Activated T-helper 17 cell treated with anti-CD3 and anti-CD28 coated beads, Interleukin-2, amount 50 U/mL, for 72 hours (primary cell): ENCODE data around the gene PCDHGA1. TPM values are rescaled to one million over a fixed set of nuclear protein-coding genes. Genes with fewer than 3 reads are reported as not detected.
A peak's percentile ranks its signal among the peaks of the same experiment; 100 is the strongest.

Experiments used
- ATAC-seq: fragments of 150-1000 bp; cut with Tn5 transposase; replicated peaks from 2 replicates; pipeline ENCODE4 v1.10.0; 2021; ENCODE audit warnings: mild to moderate bottlenecking, moderate library complexity
- H3K27ac Mint-ChIP-seq: one replicate; pipeline ENCODE4 v1.8.0; 2022; ENCODE audit warnings: mixed read lengths
- H3K27me3 Mint-ChIP-seq: one replicate; pipeline ENCODE4 v1.8.0; 2022; ENCODE audit warnings: mixed read lengths
- H3K36me3 Mint-ChIP-seq: one replicate; pipeline ENCODE4 v1.8.0; 2022; ENCODE audit warnings: low read depth, mild to moderate bottlenecking, mixed read lengths
- H3K4me1 Mint-ChIP-seq: one replicate; pipeline ENCODE4 v1.8.0; 2022; ENCODE audit warnings: mixed read lengths
- H3K4me3 Mint-ChIP-seq: one replicate; pipeline ENCODE4 v1.8.0; 2022; ENCODE audit warnings: mild to moderate bottlenecking, mixed read lengths
- H3K9me3 Mint-ChIP-seq: one replicate; pipeline ENCODE4 v1.8.0; 2022; ENCODE audit warnings: mixed read lengths
- total RNA-seq, 2 donors: library from RNA; stranded (reverse); gene quantifications; one replicate each; pipeline ENCODE4 v1.2.3, GENCODE V29; 2022

The PCDHGA1 gene
- total RNA-seq, 2 donors from 2014 or later: 0.09 to 0.16 TPM

DNA sequence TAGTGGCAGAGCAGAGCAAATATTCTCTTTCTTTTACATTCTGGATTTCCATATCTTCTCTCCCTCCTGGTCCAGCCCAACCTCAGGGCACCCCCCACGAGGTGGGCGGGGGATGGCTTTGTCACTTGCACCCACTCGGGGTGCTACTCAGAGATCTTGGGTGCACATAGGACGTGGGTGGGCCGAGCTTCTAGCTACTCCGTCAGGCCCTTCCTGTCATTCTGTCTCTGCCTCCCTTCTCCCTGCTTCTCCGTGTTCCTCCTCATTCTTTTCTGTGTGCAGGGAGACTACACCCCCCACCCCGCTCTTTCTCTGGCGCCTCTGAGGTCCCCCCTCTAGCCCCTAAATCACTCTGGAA is 178.1 kb downstream of the PCDHGA1 start:
- no peak overlapping the region for H3K27ac Mint-ChIP-seq
- H3K36me3 Mint-ChIP-seq: peaks cover 8% of the 10 kb centered on the region
- no peak overlapping the region for H3K4me3 Mint-ChIP-seq
- H3K4me1 Mint-ChIP-seq: peaks cover 19% of the 10 kb centered on the region
- H3K27me3 Mint-ChIP-seq: no peaks in the 10 kb centered on the region
- H3K9me3 Mint-ChIP-seq: no peaks in the 10 kb centered on the region
- ATAC-seq: no peak

DNA sequence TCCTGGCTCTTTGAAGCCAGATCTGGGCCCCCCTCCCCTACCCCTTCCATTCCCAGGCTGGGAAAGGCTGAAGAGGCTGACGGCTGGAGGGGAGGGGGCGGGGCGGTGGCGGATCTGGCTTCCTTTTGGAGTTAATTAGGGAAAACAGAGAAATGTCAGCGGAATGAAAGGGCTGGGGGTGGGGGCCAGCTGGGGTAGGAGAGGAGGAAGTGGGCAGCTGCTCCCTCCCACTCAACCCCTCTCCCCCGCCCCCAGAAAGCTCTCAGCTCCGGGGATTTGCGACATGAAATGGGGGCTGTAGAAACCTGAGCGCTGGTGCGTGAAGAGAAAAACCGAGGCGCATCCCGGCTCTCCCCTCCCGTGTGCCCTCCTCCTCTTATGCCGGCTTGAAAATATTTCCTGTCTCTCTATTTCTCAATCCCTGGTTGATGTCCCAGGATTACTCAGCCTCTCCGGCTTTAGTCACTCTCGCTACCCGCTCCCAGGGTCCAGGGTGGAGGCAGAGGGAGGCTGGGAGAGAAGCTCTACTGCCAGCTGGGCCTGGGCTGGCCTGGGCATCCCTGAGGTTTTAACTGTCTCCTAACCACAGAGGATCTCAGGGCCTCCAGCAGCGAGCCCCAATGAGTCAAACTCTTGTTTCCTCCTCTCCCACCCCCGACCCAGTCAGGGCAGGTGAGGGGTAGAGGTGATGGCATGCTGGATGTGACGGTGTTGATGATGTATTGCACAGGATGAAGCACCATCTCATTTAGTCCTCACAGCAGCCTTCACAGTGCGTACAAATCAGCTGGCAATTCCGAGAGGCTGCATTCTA is 178.7 kb downstream of the PCDHGA1 start:
- ATAC-seq: peak; percentile 22
- Mint-ChIP-seq H3K36me3 (peaks cover 8% of the 10 kb centered on the region), H3K4me1 (peaks cover 19% of the 10 kb centered on the region), H3K4me3 (peak overlapping the region; percentile 29), H3K27ac (peak overlapping the region; percentile 77), H3K27me3 (no peaks in the 10 kb centered on the region), H3K9me3 (no peaks in the 10 kb centered on the region)

DNA sequence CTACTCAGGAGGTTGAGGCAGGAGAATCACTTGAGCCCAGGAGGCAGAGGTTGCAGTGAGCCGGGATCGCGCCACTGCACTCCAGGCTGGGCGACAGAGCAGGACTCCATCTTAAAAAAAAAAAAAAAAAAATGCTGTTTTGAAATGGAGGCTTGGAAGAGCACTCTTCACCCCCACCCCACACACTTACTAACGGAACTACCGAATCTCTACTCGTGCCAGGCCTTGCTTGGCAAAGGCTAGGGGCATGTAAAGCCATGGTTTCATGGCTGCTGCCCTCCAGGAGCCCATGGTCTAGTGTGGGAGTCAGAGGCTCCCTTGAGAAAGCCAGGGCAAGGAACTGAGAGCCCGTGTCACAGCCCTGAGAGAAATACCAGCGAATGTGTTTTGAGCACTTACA is 179.8 kb downstream of the PCDHGA1 start:
- peaks cover 26% of the 10 kb centered on the region for H3K4me1 Mint-ChIP-seq
- H3K27ac Mint-ChIP-seq: peak overlapping the region; percentile 21
- no peaks in the 10 kb centered on the region for H3K9me3 Mint-ChIP-seq
- H3K27me3 Mint-ChIP-seq: no peaks in the 10 kb centered on the region
- H3K4me3 Mint-ChIP-seq: no peak overlapping the region
- H3K36me3 Mint-ChIP-seq: peaks cover 8% of the 10 kb centered on the region
- no peak for ATAC-seq

DNA sequence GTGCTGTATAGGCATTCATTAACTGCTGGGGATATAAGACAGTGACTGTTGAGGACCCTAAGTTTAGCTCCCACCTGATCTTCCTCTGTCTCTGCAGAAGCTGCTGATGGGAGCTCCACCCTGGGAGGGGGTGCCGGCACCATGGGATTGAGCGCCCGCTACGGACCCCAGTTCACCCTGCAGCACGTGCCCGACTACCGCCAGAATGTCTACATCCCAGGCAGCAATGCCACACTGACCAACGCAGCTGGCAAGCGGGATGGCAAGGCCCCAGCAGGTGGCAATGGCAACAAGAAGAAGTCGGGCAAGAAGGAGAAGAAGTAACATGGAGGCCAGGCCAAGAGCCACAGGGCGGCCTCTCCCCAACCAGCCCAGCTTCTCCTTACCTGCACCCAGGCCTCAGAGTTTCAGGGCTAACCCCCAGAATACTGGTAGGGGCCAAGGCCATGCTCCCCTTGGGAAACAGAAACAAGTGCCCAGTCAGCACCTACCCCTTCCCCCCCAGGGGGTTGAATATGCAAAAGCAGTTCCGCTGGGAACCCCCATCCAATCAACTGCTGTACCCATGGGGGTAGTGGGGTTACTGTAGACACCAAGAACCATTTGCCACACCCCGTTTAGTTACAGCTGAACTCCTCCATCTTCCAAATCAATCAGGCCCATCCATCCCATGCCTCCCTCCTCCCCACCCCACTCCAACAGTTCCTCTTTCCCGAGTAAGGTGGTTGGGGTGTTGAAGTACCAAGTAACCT is 180.7 kb downstream of the PCDHGA1 start:
- Mint-ChIP-seq H3K27ac (peak overlapping the region; percentile 94), H3K4me1 (peaks cover 31% of the 10 kb centered on the region), H3K9me3 (no peaks in the 10 kb centered on the region), H3K27me3 (no peaks in the 10 kb centered on the region), H3K4me3 (peak overlapping the region; percentile 87), H3K36me3 (peaks cover 8% of the 10 kb centered on the region)
- ATAC-seq: no peak

DNA sequence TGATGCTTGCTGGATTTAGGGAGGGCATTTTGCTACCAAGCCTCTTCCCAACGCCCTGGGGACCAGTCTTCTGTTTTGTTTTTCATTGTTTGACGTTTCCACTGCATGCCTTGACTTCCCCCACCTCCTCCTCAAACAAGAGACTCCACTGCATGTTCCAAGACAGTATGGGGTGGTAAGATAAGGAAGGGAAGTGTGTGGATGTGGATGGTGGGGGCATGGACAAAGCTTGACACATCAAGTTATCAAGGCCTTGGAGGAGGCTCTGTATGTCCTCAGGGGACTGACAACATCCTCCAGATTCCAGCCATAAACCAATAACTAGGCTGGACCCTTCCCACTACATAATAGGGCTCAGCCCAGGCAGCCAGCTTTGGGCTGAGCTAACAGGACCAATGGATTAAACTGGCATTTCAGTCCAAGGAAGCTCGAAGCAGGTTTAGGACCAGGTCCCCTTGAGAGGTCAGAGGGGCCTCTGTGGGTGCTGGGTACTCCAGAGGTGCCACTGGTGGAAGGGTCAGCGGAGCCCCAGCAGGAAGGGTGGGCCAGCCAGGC is 181.5 kb downstream of the PCDHGA1 start:
- H3K27me3 Mint-ChIP-seq: no peaks in the 10 kb centered on the region
- H3K4me3 Mint-ChIP-seq: peak overlapping the region; percentile 87
- H3K27ac Mint-ChIP-seq: peak overlapping the region; percentile 94
- H3K4me1 Mint-ChIP-seq: peaks cover 34% of the 10 kb centered on the region
- H3K36me3 Mint-ChIP-seq: peaks cover 8% of the 10 kb centered on the region
- H3K9me3 Mint-ChIP-seq: no peaks in the 10 kb centered on the region
- ATAC-seq: no peak

DNA sequence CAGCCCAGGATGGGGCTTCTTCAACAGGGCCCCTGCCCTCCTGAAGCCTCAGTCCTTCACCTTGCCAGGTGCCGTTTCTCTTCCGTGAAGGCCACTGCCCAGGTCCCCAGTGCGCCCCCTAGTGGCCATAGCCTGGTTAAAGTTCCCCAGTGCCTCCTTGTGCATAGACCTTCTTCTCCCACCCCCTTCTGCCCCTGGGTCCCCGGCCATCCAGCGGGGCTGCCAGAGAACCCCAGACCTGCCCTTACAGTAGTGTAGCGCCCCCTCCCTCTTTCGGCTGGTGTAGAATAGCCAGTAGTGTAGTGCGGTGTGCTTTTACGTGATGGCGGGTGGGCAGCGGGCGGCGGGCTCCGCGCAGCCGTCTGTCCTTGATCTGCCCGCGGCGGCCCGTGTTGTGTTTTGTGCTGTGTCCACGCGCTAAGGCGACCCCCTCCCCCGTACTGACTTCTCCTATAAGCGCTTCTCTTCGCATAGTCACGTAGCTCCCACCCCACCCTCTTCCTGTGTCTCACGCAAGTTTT is 182.1 kb downstream of the PCDHGA1 start:
- peaks cover 34% of the 10 kb centered on the region for H3K4me1 Mint-ChIP-seq
- H3K27me3 Mint-ChIP-seq: no peaks in the 10 kb centered on the region
- peaks cover 8% of the 10 kb centered on the region for H3K36me3 Mint-ChIP-seq
- H3K9me3 Mint-ChIP-seq: no peaks in the 10 kb centered on the region
- ATAC-seq: peak; percentile 24
- peak overlapping the region; percentile 94 for H3K27ac Mint-ChIP-seq
- H3K4me3 Mint-ChIP-seq: peak overlapping the region; percentile 87

DNA sequence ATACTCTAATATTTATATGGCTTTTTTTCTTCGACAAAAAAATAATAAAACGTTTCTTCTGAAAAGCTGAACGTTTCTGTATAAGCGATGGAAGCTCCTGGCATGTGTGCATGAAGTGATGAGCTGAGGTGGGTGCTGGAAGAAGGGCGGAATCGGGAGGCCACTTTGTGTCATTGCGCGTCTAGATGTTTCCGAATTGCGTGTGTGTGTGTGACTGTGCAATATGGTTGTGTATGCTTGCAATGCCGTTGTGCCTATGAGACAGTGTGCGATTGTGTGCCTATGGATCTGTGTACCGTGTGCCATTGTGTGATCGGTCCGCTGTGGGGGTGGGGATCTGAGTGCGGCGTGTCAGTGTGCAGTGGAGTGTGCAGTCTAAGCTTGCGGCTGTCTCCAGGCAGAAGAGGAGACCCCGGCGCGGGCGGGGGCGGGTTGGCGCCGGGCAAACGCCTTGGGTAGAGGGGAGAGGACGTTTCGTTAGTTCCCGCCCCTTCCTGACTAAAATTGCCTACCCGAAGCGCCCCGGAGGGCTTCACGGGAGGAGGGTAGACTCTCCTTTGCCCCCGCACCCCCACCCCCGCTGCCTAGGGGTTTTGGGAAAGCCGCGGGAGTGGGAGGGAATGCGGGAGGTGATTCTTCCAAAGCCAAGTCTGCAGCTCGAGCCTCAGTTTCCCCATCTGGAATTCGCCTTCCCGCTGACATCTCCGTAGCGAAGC is 182.8 kb downstream of the PCDHGA1 start:
- peak; percentile 52 for ATAC-seq
- H3K36me3 Mint-ChIP-seq: peaks cover 8% of the 10 kb centered on the region
- H3K27ac Mint-ChIP-seq: peak overlapping the region; percentile 94
- peak overlapping the region; percentile 87 for H3K4me3 Mint-ChIP-seq
- H3K9me3 Mint-ChIP-seq: no peaks in the 10 kb centered on the region
- no peaks in the 10 kb centered on the region for H3K27me3 Mint-ChIP-seq
- H3K4me1 Mint-ChIP-seq: peaks cover 34% of the 10 kb centered on the region

DNA sequence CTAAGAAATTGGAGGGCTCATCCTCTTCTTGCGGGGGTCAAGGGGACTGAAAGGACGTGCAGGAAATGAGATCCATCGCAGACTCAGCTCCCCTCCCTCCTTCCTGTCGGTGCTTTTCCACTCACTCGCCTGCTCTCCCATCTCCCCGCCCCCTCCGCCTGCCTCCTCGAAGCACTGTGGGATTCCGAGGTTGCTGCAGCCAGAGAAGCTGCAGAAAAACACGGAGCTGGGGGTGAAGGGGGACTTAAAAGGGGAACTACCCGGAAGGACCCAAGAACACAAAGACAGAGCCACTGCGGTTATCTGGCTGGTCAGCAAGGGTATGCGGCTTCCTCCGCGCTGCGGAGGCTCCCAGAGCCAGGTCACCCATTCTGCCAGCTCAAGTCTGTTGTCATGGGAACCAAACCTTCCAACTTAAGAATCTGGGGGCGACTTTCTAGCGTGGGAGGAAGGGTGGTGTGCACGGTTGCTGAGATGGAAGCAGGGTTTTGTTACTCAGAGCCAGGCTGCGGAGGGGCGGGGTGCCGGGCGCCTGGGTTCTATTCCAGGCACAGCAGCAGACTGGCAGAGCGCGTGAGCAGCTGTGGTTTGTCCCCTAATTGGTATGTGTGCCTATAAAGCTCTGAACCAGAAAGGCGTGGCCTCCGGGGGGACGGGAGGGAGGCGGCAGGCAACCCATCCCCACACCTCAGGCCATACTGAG is 183.5 kb downstream of the PCDHGA1 start:
- H3K27me3 Mint-ChIP-seq: no peaks in the 10 kb centered on the region
- no peaks in the 10 kb centered on the region for H3K9me3 Mint-ChIP-seq
- peak; percentile 72 for ATAC-seq
- peak overlapping the region; percentile 94 for H3K27ac Mint-ChIP-seq
- peak overlapping the region; percentile 87 for H3K4me3 Mint-ChIP-seq
- H3K36me3 Mint-ChIP-seq: peaks cover 8% of the 10 kb centered on the region
- peaks cover 34% of the 10 kb centered on the region for H3K4me1 Mint-ChIP-seq

DNA sequence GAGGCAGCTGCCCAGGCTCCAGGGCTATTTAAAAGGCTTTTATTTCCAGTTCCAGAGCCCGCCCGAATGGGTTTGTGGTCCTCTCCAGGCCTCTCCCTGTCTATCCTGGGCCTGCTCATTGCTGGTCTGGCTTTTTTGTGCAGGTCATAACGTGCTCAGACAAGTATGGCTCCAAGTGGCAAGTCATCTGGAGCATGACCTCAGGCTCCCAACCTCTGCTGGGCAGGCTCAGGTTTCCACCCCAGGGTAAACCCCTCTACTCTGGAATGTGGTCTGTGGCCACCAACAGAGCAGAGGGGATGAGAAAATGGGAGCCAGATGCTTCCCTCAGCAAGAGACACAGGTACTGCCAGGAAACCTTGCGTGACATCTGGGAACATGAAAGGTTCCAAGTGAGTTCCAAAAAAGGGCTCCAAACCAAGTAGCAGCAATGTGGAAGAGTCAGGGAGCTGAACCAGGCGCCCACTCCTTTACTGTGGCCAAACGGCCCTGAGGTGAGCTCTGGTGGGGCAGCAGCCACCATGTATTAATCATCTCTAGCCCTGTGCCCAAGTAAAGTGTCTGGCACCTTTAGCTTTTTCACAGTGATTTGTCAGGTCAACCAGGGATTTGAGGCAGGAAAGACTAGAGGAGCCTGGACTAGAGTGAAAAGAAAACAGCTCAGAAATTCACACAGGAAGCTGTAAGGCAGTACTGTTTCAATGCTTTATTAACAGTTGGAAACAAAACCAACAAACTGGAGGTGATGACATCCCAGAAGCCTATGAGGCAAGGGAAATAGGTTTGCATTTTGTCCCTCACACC is 184.2 kb downstream of the PCDHGA1 start:
- Mint-ChIP-seq H3K27ac (peak overlapping the region; percentile 94), H3K4me1 (peaks cover 34% of the 10 kb centered on the region), H3K36me3 (peaks cover 8% of the 10 kb centered on the region), H3K27me3 (no peaks in the 10 kb centered on the region), H3K4me3 (peak overlapping the region; percentile 87), H3K9me3 (no peaks in the 10 kb centered on the region)
- ATAC-seq: peak; percentile 52

DNA sequence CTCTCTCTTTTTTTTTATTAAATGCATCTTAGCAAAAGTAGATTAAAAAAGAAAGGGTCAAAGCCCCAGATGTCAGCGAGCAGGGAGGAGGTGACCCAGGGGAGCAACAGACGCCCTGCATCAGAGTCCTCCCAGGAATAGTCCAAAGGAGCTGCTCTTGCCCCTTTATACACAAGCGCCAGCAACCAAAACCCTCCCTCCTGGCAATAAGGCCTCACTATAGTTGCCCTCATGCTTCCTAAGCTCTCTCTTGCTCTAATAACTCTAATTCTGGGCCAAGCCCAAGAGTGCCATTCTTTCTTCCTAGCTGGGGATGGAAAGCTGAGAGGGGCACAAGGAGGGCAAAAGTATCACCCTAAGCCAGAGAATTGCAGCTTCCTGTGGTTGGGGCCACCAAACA is 184.8 kb downstream of the PCDHGA1 start:
- Mint-ChIP-seq H3K9me3 (no peaks in the 10 kb centered on the region), H3K36me3 (peaks cover 8% of the 10 kb centered on the region), H3K4me3 (peak overlapping the region; percentile 87), H3K27ac (peak overlapping the region; percentile 94), H3K27me3 (no peaks in the 10 kb centered on the region), H3K4me1 (peaks cover 30% of the 10 kb centered on the region)
- no peak for ATAC-seq

DNA sequence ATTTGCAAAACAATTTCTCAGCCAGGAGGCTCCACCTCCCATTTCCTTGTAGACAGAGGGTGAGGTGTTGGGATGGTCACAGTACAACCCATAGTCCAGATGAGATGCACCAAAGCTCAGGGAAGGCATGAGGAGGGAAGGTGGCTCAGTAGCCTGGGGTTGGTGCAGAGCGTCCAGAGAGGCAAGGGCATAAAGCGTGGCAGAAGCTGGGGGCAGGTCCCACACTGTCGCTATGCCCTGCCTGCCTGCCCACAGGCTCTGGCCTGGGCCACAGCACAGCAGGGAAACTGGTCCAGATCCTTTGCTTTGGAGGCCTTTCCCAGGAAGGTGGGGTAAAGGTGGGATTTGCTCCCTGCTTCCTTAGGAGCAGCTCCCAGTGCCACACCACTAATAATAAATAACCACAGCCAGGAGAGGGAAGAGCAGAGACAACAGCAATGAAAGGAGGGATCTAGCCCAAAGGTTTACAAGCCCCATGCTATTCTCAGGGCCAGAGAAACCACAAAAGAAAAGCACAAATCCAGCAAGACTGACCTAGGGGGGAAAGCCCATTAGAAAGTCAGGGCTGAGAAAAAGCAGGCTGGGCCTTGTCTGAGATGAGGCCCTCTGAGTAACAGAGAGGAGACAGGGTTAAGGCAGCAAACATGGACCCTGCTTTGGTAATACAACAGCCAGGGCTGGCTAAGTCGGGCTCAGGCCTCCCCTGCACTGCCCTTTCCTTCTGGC is 185.8 kb downstream of the PCDHGA1 start:
- H3K4me3 Mint-ChIP-seq: no peak overlapping the region
- H3K4me1 Mint-ChIP-seq: peaks cover 34% of the 10 kb centered on the region
- H3K27ac Mint-ChIP-seq: peak overlapping the region; percentile 94

DNA sequence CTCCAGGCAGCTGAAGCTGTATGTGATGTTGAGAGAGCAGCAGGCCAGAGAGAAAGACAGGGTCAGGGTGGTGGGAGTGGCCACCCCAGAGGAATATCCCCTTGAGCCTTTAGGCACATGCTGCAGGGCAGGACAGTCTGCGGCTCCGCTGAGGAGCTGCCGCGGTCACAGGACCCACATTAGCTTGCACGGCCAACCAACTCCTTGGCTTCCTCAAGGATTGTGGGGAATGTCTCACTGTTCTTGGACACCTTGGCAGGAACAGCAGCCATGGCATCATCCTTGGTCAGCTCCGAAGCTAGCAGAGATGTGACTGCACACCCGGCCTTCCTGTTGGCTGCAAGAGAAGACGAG is 186.3 kb downstream of the PCDHGA1 start:
- Mint-ChIP-seq H3K27me3 (no peaks in the 10 kb centered on the region), H3K27ac (peak overlapping the region; percentile 94), H3K9me3 (no peaks in the 10 kb centered on the region), H3K4me3 (no peak overlapping the region), H3K4me1 (peaks cover 36% of the 10 kb centered on the region), H3K36me3 (peaks cover 8% of the 10 kb centered on the region)
- no peak for ATAC-seq

More for the DNA sequence above, 185.8 kb downstream of the PCDHGA1 start:
- H3K27me3 Mint-ChIP-seq: no peaks in the 10 kb centered on the region
- H3K9me3 Mint-ChIP-seq: no peaks in the 10 kb centered on the region
- no peak for ATAC-seq
- peaks cover 8% of the 10 kb centered on the region for H3K36me3 Mint-ChIP-seq

DNA sequence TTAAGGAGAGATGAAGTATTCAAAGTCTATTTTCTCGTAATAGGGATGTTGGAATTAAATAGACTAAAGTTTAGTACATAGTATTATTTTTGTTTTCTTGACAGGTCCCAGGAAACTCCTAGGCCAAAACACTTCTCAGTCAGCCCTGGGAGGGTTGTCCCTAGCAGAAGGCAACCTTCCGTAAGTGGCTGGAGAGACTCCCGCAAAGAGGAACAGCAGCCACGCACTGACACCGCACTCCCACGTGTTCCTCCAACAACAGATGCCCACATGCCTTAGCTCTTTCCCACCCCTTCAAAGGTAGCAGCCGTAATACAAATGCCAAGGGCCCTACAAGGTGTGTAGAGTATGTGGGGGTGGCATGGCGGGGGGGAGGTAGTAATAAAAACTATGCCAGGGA is 187.0 kb downstream of the PCDHGA1 start:
- Mint-ChIP-seq H3K4me1 (peaks cover 38% of the 10 kb centered on the region), H3K4me3 (no peak overlapping the region), H3K27ac (no peak overlapping the region), H3K36me3 (peaks cover 8% of the 10 kb centered on the region), H3K9me3 (no peaks in the 10 kb centered on the region), H3K27me3 (no peaks in the 10 kb centered on the region)
- ATAC-seq: no peak
